Mesenchymal stem cell (in vitro differentiated cells and primary cell): ENCODE measurements around the gene MYO9A.

Experiments used
- DNase-seq: peaks from one replicate; pipeline ENCODE4 v3.0.0-alpha.2; 2013
- H2AFZ ChIP-seq: one replicate; pipeline ENCODE4 v1.6.1; 2013; ENCODE audit warnings: low read depth, mild to moderate bottlenecking, control low read depth, inconsistent platforms, low read length, moderate library complexity
- H2AK5ac ChIP-seq: 2 replicates; pipeline ENCODE4 v1.6.1; 2013; ENCODE audit warnings: low read length, moderate library complexity, mild to moderate bottlenecking, inconsistent platforms; ENCODE audit not compliant: severe bottlenecking
- H2BK120ac ChIP-seq: one replicate; pipeline ENCODE4 v1.6.1; 2013; ENCODE audit warnings: low read depth, mild to moderate bottlenecking, inconsistent platforms, low read length, moderate library complexity
- H2BK12ac ChIP-seq, 2 experiments: one replicate each; pipeline ENCODE4 v1.6.1; 2013; ENCODE audit warnings: inconsistent platforms in 2 of 2, low read length in 2 of 2, mild to moderate bottlenecking in 2 of 2, moderate library complexity in 2 of 2, control low read depth in 1 of 2
- H2BK15ac ChIP-seq: one replicate; pipeline ENCODE4 v1.6.1; 2013; ENCODE audit warnings: mild to moderate bottlenecking, low read depth, inconsistent platforms; ENCODE audit not compliant: poor library complexity, severe bottlenecking
- H2BK5ac ChIP-seq: 2 replicates; pipeline ENCODE4 v1.6.1; 2013; ENCODE audit warnings: low read depth, mild to moderate bottlenecking, low read length, control low read depth, inconsistent platforms; ENCODE audit not compliant: poor library complexity, severe bottlenecking
- H3K14ac ChIP-seq, 2 experiments: one replicate each; pipeline ENCODE4 v1.6.1; 2013; ENCODE audit warnings: inconsistent platforms in 2 of 2, low read length in 2 of 2, control low read depth in 1 of 2, mild to moderate bottlenecking in 1 of 2, moderate library complexity in 1 of 2
- H3K18ac ChIP-seq, 2 experiments: one replicate each; pipeline ENCODE4 v1.6.1; 2013; ENCODE audit warnings: inconsistent platforms in 2 of 2, low read length in 2 of 2, control low read depth in 1 of 2, low read depth in 1 of 2, mild to moderate bottlenecking in 1 of 2
- H3K23ac ChIP-seq, 2 experiments: one replicate each; pipeline ENCODE4 v1.6.1; 2013; ENCODE audit warnings: inconsistent platforms in 2 of 2, low read length in 2 of 2, mild to moderate bottlenecking in 2 of 2, moderate library complexity in 2 of 2, control low read depth in 1 of 2
- H3K27ac ChIP-seq: 2 replicates; pipeline ENCODE4 v1.5.1; 2013; ENCODE audit warnings: mild to moderate bottlenecking, moderate library complexity, low read length, control low read depth, inconsistent platforms; ENCODE audit not compliant: poor library complexity, severe bottlenecking
- H3K27me3 ChIP-seq, 2 experiments: 2 replicates each; pipeline versions ENCODE4 v1.6.1 to v1.7.0; 2013; ENCODE audit warnings: low read length in 2 of 2, mild to moderate bottlenecking in 2 of 2, moderate library complexity in 2 of 2, control low read depth in 1 of 2, inconsistent platforms in 1 of 2; ENCODE audit not compliant: control insufficient read depth in 1 of 2, insufficient read depth in 1 of 2
- H3K36me3 ChIP-seq, 2 experiments: 2 replicates each; pipeline versions ENCODE4 v1.6.1 to v1.7.0; 2013; ENCODE audit warnings: low read length in 2 of 2, control low read depth in 1 of 2, inconsistent platforms in 1 of 2, low read depth in 1 of 2, mild to moderate bottlenecking in 1 of 2; ENCODE audit not compliant: insufficient read depth in 2 of 2, control insufficient read depth in 1 of 2
- H3K4ac ChIP-seq, 2 experiments: one replicate each; pipeline ENCODE4 v1.6.1; 2013; ENCODE audit warnings: inconsistent platforms in 2 of 2, low read length in 2 of 2, mild to moderate bottlenecking in 2 of 2, moderate library complexity in 2 of 2, control low read depth in 1 of 2, low read depth in 1 of 2
- H3K4me1 ChIP-seq: 2 replicates; pipeline ENCODE4 v1.6.1; 2013; ENCODE audit warnings: low read depth, low read length, control low read depth; ENCODE audit not compliant: control insufficient read depth, insufficient read depth
- H3K4me2 ChIP-seq: 2 replicates; pipeline ENCODE4 v1.6.1; 2013; ENCODE audit warnings: low read length, mild to moderate bottlenecking, inconsistent platforms; ENCODE audit not compliant: poor library complexity, severe bottlenecking
- H3K4me3 ChIP-seq, 2 experiments: 2 replicates each; pipeline versions ENCODE4 v1.5.1 to v1.7.0; 2013; ENCODE audit warnings: low read length in 2 of 2, mild to moderate bottlenecking in 2 of 2, control low read depth in 1 of 2, low read depth in 1 of 2; ENCODE audit not compliant: insufficient read depth in 1 of 2
- H3K79me1 ChIP-seq: replicated peaks from 2 replicates; pipeline ENCODE4 v1.6.1; 2013; ENCODE audit warnings: mild to moderate bottlenecking, control low read depth, low read length, inconsistent platforms; ENCODE audit not compliant: poor library complexity, severe bottlenecking
- H3K9ac ChIP-seq: 2 replicates; pipeline ENCODE4 v1.7.0; 2013; ENCODE audit warnings: mild to moderate bottlenecking, low read length, moderate library complexity
- H3K9me3 ChIP-seq: 2 replicates; pipeline ENCODE4 v1.7.0; 2013; ENCODE audit warnings: mild to moderate bottlenecking, low read length; ENCODE audit not compliant: control insufficient read depth
- H4K8ac ChIP-seq: one replicate; pipeline ENCODE4 v1.6.1; 2013; ENCODE audit warnings: inconsistent platforms, mild to moderate bottlenecking, low read length, moderate library complexity
- H4K91ac ChIP-seq: one replicate; pipeline ENCODE4 v1.6.1; 2013; ENCODE audit warnings: mild to moderate bottlenecking, low read length, inconsistent platforms
- WGBS: methylation state at CpG from one replicate; pipeline ENCODE4 v1.1.7; 2013; ENCODE audit warnings: mixed read lengths; 5-methylcytosine and 5-hydroxymethylcytosine counted together

MYO9A gene

DNA sequence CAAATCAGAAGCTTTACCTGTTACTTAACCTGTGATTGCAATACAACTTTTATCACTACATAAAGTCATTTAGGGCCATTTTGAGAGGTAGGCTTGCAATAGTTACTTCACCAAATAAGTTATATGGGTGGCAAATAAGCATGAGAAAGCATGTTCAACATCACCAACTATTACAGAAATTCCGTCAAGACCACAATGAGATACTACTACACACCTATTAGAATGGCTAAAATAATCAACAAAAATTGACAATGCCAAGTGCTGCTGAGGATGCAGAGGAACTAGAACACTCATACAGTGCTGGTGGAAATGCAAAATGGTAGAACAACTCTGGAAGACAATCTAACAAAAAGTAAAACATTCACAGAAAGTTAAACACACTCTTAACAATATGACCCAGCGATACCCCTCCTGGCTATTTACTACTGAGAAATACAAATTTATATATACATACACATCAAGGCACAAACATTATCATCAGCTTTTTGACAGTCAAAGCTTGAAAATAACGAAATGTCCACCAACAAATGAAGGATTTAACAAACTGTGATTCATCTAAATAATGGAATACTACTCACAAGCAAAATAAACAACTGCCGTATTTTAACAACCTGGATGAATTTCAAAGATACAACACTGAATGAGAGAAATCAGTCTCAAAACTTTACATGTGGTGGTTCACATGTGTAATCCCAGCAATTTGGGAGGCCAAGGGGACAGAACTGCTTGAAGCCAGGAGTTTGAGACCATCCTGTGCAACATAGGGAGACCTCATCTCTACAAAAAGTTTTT, 82.9 kb downstream of the MYO9A start:
- Histone ChIP-seq H3K9ac (no peak overlapping the region), H4K8ac (no peak overlapping the region), H3K18ac (no peak overlapping the region), H2AK5ac (no peak overlapping the region), H3K27ac (no peak overlapping the region), H3K36me3 (peaks cover 9 to 10% of the 10 kb centered on the region in 2 experiments), H3K4ac (no peak overlapping the region), H3K4me2 (no peak overlapping the region), H3K23ac (no peak overlapping the region), H3K27me3 (no peaks in the 10 kb centered on the region), H2BK15ac (no peak overlapping the region), H4K91ac (no peak overlapping the region), H3K4me1 (peaks cover 3% of the 10 kb centered on the region), H2AFZ (no peak overlapping the region), H3K9me3 (no peaks in the 10 kb centered on the region), H2BK120ac (no peak overlapping the region), H2BK12ac (no peak overlapping the region), H3K14ac (no peak overlapping the region), H2BK5ac (no peak overlapping the region), H3K4me3 (no peak overlapping the region), H3K79me1 (peaks cover 32% of the 10 kb centered on the region)
- DNase-seq: peak; percentile 8
- WGBS: 78% methylated on average over 4 of the region's 4 CpGs

DNA sequence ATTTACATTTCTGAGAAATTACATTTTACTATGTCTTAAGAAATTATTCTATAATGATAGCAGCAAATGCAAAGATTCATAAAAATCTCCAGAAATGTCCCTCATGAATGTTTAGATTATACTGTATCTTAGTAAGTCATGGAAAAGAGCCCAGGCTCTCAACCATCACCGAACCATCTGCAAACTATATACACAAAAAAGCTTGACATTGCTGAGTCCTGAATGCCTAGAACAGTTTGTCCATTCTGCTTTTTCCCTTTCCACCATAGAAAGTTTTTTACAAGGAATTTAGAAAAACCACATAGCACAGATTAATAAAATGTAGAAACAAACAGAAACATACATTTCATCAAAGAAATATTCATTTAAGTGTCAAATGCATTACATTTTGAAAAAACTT, 83.6 kb downstream of the MYO9A start:
- Histone ChIP-seq H3K4ac (no peak overlapping the region), H4K91ac (no peak overlapping the region), H3K4me2 (no peak overlapping the region), H2BK120ac (no peak overlapping the region), H3K36me3 (peaks cover 6 to 13% of the 10 kb centered on the region in 2 experiments), H2BK15ac (no peak overlapping the region), H3K4me1 (peaks cover 3% of the 10 kb centered on the region), H2AK5ac (no peak overlapping the region), H2BK5ac (no peak overlapping the region), H3K4me3 (no peak overlapping the region), H4K8ac (no peak overlapping the region), H2BK12ac (no peak overlapping the region), H3K27me3 (no peaks in the 10 kb centered on the region), H3K18ac (no peak overlapping the region), H3K9me3 (no peaks in the 10 kb centered on the region), H3K79me1 (peaks cover 25% of the 10 kb centered on the region), H3K14ac (no peak overlapping the region), H3K27ac (no peak overlapping the region), H3K9ac (no peak overlapping the region), H3K23ac (no peak overlapping the region), H2AFZ (no peak overlapping the region)
- peak; percentile 3 for DNase-seq
- WGBS: 75% methylated on average over 1 of the region's 1 CpG

DNA sequence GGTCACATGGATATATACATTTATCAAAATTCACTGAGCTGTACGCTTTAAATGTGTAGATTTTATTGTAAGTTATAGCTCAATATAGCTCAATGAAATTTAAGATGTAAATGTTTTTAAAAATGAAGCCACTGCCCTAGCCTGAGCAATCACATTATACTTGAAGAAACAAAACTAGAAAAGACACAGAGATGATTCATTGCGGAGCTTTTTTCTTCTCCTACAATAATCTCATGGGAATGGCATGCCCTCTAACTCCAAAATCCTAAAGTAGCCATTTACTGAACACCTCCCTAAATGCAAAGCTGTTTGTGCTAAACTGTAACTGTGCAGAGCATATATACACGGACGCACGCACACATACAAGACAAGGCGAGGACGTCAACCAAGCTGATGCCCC, 84.2 kb downstream of the MYO9A start:
- no peak overlapping the region for H2AK5ac ChIP-seq
- no peak overlapping the region for H2BK15ac ChIP-seq
- no peak overlapping the region for H2AFZ ChIP-seq
- H3K79me1 ChIP-seq: peaks cover 25% of the 10 kb centered on the region
- no peak overlapping the region for H2BK5ac ChIP-seq
- H3K9me3 ChIP-seq: no peaks in the 10 kb centered on the region
- no peak overlapping the region for H3K27ac ChIP-seq
- H2BK12ac ChIP-seq: no peak overlapping the region
- no peak overlapping the region for H3K18ac ChIP-seq
- H3K36me3 ChIP-seq: peaks cover 6 to 17% of the 10 kb centered on the region in 2 experiments
- H3K4me2 ChIP-seq: no peak overlapping the region
- DNase-seq: peak; percentile 9
- H3K9ac ChIP-seq: no peak overlapping the region
- no peak overlapping the region for H3K4me3 ChIP-seq
- no peaks in the 10 kb centered on the region for H3K27me3 ChIP-seq
- no peak overlapping the region for H4K91ac ChIP-seq
- peaks cover 3% of the 10 kb centered on the region for H3K4me1 ChIP-seq
- H3K4ac ChIP-seq: peak overlapping the region in 1 of 2 experiments; percentile 13
- WGBS: 89% methylated on average over 6 of the region's 7 CpGs
- H3K23ac ChIP-seq: no peak overlapping the region
- H3K14ac ChIP-seq: no peak overlapping the region
- no peak overlapping the region for H2BK120ac ChIP-seq
- no peak overlapping the region for H4K8ac ChIP-seq

DNA sequence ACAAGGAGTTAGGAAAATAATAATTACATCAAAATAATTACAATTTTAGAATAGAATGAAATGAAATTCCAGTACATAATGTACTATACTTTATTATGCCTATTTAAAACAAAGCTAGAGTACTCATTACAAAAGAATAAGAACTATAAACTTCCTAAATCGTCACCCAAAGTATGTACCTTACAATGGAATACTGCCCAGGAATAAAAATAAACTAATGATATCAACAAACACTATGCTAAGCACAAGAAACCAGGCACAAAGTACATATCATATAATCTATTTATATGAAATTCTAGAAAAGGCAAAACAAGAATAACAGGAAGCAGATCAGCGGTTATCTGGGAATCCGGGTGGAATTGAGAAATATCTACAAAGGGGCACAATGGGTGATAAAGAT, 84.7 kb downstream of the MYO9A start:
- Histone ChIP-seq H3K27me3 (no peaks in the 10 kb centered on the region), H2BK12ac (no peak overlapping the region), H3K36me3 (peaks cover 6 to 17% of the 10 kb centered on the region in 2 experiments), H2BK15ac (no peak overlapping the region), H4K8ac (no peak overlapping the region), H3K9me3 (no peaks in the 10 kb centered on the region), H2AFZ (no peak overlapping the region), H3K4ac (no peak overlapping the region), H3K79me1 (peaks cover 22% of the 10 kb centered on the region), H3K23ac (no peak overlapping the region), H3K27ac (no peak overlapping the region), H2BK120ac (no peak overlapping the region), H3K4me1 (peaks cover 3% of the 10 kb centered on the region), H4K91ac (no peak overlapping the region), H2AK5ac (no peak overlapping the region), H2BK5ac (no peak overlapping the region), H3K4me2 (no peak overlapping the region), H3K14ac (no peak overlapping the region), H3K18ac (no peak overlapping the region), H3K4me3 (no peak overlapping the region), H3K9ac (no peak overlapping the region)
- no peak for DNase-seq
- WGBS: 100% methylated on average over 1 of the region's 3 CpGs
